Stimulated activated CD4-positive, alpha-beta T cell treated with anti-CD3 and anti-CD28 coated beads, TNF-alpha, amount 100 ng/mL, for 48 hours (primary cell): Measurements from ENCODE around the gene TPST2.

Source experiments
- DNase-seq, 3 donors: peaks; one replicate each; pipeline ENCODE4 v3.0.0-alpha.2; 2020; ENCODE audit warnings: low read depth in 3 of 3

The TPST2 gene

GRCh38 chr22:26580240-26580962 is 9.5 kb downstream of the TPST2 start:
- no peak for DNase-seq

- DNase-seq: peak in 2 of 3 donors; percentile 32 to 46
These were observed 10.5 kb downstream of the TPST2 start for GRCh38 chr22:26579331-26579886.

- no peak for DNase-seq
These were observed 12.9 kb downstream of the TPST2 start for GRCh38 chr22:26577081-26577480.

- DNase-seq: no peak
These were observed 13.8 kb downstream of the TPST2 start for GRCh38 chr22:26576026-26576680.

GRCh38 chr22:26574001-26574723 is 15.8 kb downstream of the TPST2 start:
- no peak for DNase-seq

GRCh38 chr22:26573026-26573662 is 16.8 kb downstream of the TPST2 start:
- no peak for DNase-seq

- DNase-seq: no peak
These were observed 18.9 kb downstream of the TPST2 start for GRCh38 chr22:26570864-26571525.

- no peak for DNase-seq
These were observed 19.8 kb downstream of the TPST2 start for GRCh38 chr22:26570115-26570514.

GRCh38 chr22:26568207-26568706 is 21.7 kb downstream of the TPST2 start:
- DNase-seq: no peak

GRCh38 chr22:26567610-26568009 is 22.3 kb downstream of the TPST2 start:
- DNase-seq: no peak

GRCh38 chr22:26566994-26567393 is 22.9 kb downstream of the TPST2 start:
- no peak for DNase-seq

- no peak for DNase-seq
These were observed 24.0 kb downstream of the TPST2 start for GRCh38 chr22:26565889-26566288.

GRCh38 chr22:26565181-26565580 is 24.8 kb downstream of the TPST2 start:
- DNase-seq: no peak

- DNase-seq: no peak
These were observed 25.3 kb downstream of the TPST2 start for GRCh38 chr22:26564672-26565071.

GRCh38 chr22:26564181-26564580 is 25.8 kb downstream of the TPST2 start:
- DNase-seq: no peak

GRCh38 chr22:26563022-26563421 is 26.9 kb downstream of the TPST2 start:
- DNase-seq: no peak

GRCh38 chr22:26561756-26562417 is 28.0 kb downstream of the TPST2 start:
- DNase-seq: no peak

GRCh38 chr22:26559961-26560575 is 29.9 kb downstream of the TPST2 start:
- no peak for DNase-seq

- no peak for DNase-seq
These were observed 31.6 kb downstream of the TPST2 start for GRCh38 chr22:26558248-26558895.

GRCh38 chr22:26556904-26557303 is 33.0 kb downstream of the TPST2 start:
- DNase-seq: no peak
